NCI-H1417 treated with DMSO at 0.1 percent for 48 hours (cell line): ENCODE data around the gene DPP9.

Source experiments
- DNase-seq: peaks from one replicate; lab custom pipeline; 2025; lab: John Stamatoyannopoulos, UW

Gene DPP9

DNA sequence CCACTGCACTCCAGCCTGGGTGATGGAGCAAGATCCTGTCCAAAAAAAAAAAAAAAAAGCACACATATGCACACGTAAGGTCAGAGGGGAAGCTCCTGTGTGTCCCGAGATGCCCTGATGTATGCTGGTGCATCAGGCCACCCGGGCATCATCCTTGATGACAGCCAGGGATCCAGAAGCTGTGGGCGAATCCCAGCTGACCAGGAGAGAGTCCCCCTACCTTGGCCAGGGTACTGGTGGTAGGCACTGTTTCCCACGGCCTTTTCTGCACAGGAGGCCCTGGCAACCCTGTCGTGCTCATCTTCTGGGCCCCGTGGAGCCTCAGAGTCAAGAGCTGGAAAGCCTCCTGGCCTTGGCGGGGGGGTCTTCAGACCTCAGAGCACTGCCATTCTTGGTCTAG, 67.5 kb downstream of the DPP9 start:
- DNase-seq, result no peak

DNA sequence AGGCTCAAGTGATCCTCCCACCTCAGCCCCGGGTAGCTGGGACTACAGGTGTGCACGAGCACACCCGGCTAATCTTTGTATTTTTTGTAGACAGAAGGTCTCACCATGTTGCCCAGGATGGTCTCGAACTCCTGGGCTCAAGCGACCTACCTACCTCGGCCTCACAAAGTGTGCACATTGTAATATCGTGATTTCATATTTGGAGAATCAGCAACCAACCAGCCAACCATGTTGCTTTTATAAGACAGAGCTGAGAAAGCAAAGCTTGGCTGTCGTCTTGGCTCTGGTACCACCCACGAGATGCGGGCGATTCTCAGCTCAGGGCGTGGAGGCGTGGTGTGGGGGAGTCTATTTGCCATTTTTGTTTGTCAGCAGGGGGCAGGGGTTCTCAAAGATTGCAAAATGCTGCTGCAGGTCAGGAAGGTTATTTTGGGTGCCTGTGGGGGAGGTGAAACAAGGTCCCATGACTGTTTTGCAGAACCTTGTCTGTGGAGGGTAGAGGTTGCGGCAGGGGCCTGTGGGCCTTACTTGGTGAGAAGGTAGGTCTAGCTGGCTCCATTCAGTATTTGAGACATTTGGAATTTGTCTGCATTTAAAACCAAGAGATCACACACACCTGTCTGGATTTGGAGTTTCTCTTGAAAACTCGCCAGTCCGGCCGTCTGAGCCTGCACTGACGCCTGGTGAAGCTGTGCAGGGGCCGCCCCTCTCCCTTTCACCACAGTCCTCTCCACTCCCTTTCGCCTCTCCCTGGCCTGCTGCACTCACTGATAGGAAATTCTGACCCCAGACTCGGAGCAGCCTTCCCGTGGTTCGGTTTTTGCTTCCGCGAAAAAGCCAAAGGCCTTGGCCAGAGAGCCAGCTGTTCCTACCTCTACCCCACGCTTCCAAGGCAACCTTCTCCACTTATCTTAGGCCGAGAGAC, 68.9 kb downstream of the DPP9 start:
- no peak for DNase-seq

DNA sequence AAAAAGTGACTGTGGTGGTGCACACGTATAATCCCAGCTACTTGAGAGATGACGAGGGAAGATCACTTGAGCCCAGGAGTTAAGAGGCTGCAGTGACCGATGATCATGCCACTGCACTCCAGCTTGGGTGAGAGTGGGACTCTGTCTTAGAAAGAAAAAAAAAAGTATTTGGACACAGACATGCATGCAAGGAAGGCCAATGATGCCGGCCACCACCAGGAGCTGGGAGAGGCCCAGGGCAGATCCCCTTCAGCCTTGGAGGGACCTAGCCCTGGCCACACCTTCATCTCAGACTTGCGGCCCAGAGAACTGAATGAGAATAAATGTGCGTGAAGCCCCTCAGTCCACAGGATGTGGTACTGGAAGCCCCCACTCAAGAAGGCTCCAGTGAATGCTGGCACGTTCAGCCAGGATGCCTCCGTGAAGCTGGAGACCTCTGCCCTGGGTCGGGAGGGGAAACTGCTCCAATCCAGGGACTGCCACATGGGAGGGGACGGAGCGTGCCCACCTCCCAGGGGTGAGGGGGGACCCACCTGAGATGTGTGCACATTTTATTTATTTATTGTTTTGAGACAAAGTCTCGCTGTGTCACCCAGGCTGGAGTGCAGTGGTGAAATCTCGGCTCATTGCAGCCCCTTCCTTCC, 69.7 kb downstream of the DPP9 start:
- DNase-seq, result no peak

DNA sequence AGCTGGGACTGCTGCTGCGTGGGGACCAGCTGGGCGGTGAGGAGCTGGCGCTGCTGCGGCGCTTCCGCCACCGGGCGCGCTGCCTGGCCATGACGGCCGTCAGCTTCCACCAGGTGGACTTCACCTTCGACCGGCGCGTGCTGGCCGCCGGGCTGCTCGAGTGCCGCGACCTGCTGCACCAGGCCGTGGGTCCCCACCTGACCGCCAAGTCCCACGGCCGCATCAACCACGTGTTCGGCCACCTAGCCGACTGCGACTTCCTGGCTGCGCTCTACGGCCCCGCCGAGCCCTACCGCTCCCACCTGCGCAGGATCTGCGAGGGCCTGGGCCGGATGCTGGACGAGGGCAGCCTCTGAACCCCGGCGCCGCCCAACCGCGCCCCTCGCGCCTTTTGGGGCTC, 71.6 kb downstream of the DPP9 start:
- no peak for DNase-seq

DNA sequence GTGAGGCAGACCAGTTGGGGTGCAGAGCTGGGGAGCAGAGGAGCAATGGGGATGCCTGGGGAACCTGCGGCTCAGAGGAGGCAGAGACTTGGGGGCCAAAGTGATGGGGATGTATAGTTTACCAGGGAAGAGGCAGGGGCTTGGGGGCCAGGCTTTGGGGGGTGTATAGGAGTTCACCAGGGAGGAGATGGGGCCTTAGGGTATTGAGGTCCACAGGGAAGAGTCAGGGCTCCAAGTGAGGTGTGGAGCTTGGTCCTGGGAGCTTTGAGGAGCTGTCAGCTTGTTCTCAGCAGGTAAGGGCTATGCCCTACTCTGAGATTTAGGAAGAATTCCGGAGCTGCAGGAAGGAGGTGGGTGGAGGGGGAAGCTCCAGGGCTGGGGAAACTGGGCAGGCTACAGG, 73.5 kb downstream of the DPP9 start:
- no peak for DNase-seq

DNA sequence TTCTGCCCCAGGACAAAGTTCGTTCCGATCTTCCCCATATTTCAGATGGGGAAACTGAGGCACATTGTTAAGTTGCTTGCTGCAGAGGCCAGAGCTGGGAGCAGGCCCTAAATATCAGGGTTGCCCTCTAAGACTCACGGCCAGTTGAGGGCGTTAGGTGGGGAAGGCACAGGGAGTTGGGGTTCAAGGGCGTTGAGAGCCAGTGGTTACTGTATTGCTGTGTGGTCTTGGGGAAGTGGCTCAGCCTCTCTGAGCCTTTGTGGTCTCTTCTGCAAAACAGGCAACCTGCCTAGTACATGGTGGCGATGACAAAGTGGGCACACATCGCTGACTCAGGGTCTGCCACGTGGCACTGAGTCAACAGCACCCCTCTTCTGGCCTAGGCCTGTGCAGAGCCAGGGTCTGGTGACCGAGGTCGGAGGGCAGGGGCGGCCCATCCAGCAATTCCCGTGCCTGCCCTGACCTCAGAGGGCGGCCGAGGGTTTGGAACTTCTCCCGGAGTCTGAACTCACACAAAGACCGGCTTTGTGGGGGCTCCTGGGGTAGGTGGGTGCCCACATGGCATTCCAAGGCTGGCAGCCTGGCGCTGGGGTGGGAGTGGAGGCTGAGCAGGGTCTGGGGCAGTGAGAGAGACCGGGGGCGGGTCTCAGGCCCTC, 74.1 kb downstream of the DPP9 start:
- no peak for DNase-seq

DNA sequence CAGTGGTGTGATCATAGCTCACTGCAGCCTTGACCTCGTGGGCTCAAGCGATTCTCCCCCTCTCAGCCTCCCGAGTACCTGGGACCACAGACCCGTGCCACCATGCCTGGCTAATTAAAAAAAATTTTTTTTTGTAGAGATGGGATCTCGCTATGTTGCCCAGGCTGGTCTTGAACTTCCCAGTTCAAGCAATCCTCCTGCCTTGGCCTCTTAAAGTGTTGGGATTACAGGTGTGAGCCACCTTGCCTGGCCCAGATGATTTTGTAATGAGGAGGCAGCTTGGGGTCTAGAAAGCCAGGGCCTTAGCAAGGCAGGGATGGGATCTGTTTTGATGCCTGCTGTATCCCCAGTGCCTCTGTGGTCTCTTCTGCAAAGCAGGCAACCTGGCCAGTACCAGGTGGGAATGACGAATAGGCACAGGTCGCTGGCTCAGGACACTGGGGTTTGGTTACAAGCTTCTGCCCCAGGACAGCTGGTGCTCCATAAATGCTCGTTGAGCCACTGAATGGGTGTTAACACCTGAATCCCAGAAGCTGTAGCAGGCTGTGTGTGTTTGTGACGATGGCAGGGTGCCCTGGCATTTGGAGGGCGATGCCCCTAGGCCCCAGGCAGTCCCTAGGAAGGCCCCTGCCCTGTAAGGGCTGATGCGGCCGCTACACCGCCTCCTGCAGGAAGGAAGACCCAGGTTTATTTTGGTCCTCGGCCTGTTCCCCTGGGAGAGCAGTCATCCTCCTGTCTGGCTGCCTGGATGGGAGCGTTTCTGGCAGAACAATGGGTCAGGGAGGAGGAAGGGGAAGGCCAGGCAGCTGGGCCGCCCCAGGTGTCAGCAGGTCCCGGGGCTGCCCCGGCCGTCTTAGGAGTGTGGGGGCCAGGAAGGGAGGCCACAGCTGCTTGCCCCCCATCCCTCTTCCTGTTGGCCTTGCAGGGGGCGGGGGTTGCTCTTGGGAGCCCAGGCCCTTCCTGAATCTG, 75.7 kb downstream of the DPP9 start:
- DNase-seq, result no peak

DNA sequence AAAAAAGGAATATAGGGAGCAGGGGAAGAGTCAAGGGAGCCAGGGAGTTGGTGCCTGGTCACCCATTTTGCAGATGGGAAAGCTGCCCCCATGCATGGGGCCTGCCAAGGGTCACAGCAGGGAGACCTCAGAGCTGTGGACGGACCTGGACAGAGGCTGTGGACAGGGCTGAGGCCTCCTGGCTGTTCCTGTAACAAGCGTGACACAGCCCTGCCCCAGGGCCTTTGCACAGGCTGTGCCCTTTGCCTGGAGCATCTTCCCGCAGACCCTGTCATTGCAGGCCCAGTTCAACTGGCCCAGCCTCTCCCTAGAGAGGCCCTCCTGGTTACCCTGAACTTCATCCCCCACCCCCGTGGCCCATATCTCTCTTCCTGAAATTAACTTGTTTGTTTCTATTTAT, 77.9 kb downstream of the DPP9 start:
- DNase-seq, result no peak

DNA sequence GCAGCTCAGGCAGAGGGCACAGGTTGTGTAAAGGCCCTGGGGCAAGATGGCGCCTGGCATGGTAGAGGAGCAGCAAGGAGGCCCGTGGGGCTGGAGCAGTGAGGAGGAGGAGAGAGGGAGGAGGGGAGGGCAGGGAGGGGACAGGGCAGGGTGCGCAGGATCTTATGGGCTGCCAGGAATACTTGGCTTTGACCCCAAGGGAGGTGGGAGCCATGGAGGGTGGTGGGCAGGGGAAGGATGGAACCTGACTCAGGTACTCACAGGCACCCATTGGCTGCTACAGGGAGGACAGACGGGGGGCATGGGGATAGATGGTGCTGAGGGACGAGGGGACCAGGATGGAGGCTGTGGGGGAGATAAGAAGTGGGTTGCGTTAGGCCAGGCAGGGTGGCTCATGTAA, 81.0 kb downstream of the DPP9 start:
- no peak for DNase-seq

DNA sequence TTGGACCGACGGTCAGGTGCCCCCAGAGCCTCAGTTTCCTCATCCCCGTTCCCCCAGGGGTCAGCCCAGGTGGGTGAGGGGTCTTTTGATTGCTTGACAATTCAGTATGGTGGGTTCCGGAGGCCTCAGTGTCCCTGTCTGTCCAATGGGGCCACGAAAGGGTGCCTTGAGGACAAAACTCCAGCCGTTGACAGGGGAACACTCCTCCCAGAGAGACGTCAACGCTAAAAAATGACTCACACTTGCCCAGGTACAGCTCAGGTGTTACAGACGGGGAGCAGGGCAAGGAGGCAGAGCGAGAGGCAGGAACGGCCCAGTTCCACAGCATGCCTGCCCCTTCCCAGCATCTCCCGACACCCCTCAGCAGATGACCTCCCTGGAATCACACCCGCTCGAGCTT, 82.5 kb downstream of the DPP9 start:
- DNase-seq, result no peak

DNA sequence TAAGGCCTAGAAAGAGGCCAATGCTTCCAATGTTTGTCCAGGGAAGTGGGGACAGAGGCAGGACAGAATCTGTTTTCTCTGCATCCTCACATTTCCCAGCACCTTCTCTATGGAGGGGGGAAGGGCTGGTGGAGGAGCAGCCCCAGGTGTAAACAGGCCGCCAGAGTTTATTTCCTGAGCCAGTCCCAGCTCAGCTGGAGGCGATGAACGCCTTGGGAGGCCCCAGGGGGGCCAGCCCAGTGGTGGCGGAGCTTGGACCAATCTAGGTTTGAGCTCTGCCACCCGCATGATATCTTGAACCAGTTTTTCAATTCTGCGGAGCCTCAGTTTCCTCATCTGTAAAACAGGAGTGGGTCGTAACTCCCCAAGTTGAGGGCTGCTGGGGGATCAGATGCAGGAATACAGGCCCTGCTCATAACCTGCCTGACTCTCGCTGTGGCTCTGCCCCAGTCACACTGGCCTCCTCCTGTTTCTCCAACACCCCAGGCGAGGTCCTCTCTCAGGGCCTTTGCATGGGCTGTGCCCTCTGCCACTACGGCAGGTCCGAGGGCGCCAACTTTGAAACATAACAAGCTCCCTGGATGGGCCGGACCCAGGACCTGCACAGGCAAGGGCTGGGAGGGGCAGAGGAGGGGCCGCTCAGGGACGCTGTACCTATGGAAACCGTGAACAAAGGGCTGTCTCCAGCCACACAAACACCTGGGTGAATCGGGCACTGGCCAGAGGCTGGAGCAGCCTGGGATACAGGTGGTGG, 83.2 kb downstream of the DPP9 start:
- no peak for DNase-seq

DNA sequence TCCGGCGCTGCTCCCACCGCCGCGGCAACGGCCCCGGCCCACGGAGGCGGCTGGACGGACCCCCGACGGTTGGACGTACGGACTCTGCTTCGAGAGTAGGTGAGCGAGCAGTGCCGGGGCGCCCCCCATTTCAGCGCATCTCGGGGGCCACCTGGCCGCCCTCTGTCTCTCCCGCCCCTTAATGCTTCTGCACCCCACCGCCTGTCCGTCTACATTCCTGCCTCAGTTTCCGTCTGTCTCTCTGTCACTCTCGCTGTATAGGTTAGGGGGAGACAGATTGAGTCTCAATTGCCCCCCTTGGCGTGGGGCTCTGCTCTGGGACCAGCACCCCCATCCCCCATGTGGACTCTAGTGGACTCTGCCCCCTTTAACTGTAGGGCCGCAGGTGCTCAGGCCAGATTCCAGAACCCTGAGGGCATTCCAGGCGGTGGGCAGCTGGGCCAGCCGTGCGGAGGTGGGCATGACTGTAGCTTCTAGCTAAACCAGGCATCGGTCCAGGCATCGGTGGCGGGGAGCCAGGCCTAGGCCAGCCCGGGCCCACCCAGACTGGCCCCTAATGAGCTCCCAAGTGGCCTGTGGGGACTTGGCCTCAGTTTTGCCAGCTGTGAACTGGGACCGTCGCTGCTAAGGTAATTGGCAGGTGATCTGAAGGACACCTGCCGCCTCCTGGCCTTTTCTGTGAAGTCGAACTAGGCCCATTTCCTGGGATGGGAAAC, 84.0 kb downstream of the DPP9 start:
- no peak for DNase-seq

DNA sequence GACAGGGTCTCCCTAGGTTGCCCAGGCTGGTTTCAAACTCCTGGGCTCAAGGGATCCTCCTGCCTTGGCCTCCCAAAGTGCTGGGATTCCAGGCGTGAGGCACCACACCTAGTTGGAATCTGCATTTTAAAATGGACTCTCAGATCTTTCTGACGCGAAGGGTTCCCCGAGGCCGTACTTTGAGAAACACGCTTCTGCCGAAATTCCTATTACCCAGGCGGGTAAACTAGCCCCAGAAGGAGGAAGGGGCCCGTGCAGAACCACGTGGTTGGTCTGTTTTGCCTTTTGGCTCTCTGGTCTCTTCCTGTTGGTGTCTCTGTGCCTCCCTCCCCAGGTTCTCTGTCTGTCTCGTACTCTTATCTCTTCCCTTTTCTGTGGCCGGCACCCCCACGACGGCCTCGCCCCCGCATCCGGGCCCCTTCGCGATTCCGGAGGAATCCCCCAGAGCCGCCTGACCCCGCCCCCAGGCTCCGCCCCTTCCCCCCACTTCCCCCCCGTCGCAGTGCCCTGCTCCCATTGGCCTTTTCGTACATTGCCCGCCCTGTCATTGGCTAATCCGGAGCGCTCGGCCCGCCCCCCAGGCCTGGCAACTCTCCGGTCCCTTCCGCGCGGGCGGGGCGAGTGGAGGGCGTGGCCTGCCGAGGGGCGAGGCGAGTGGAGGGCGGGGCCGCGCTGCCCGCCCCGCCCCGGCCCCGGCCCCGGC, 84.7 kb downstream of the DPP9 start, which contains the start of gene TNFAIP8L1:
Gene TNFAIP8L1 (plus strand): TSS at position 689 of the 703 bp plus-strand sequence. CDS start 12,354 bp downstream, outside the sequence.
- DNase-seq, result peak; percentile 78

DNA sequence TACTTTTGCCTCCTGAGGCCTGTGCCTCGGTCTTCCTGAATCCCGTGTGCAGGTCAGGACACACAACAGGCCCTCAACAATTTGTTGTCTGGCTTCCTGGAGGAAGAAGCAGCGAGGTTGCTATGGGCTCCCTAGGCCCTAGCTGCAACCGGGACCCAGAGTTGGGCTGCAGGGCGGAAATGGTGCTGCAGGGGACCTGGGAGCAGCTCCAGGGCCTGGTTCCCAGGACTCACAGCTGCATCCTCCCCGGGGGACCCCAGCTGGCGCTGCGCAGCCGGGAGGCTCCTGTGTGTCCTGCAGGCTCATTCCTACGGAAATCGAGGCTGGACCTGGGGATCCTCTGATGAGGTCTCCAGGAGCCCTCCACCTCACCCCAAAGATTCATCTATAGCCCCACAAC, 85.3 kb downstream of the DPP9 start:
- no peak for DNase-seq

DNA sequence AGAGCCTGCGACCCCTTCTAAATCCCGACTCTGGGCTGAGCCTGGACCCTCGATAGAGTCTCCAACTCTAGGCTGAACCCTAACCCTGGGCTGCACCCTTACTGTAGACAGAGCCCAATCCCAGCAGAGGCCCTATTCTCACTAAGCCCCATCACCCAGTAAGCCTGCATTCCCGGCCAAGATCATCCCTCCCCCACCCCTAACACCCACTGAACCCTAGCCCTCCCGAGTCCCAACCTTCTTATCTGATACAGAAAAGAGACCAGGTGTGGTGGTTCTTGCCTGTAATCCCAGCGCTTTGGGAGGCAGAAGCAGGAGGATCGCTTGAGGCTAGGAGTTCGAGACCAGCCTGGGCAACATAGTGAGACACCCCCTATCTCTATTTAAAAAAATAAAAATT, 86.9 kb downstream of the DPP9 start:
- no peak for DNase-seq

DNA sequence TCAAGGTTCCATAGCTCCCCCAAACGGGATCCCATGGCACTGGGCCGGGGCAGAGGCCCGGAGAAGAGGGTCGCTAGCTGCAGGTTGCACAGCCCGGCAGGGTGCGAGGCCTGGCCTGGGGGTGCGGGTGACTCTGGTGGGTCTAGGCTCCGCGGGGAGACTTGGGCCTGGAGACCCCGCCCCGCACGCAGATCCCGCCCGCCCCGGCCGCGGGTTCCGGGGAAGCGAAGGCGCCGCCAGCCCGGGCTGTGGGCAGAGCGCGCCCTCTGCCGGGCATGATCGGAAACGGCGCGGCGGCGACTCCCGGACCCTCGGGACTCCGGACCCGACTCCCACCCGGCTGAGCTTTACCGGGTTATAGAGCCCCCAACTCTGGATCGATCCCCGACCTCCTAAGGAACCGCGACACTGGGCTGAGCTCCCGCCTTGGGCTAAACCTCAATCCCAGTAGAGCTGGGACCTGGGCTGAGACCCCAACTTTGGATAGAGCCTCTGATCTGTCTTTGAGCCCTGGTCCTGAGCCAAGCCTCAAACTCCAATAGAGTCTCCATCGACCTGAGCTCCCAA, 87.4 kb downstream of the DPP9 start:
- DNase-seq, result no peak

DNA sequence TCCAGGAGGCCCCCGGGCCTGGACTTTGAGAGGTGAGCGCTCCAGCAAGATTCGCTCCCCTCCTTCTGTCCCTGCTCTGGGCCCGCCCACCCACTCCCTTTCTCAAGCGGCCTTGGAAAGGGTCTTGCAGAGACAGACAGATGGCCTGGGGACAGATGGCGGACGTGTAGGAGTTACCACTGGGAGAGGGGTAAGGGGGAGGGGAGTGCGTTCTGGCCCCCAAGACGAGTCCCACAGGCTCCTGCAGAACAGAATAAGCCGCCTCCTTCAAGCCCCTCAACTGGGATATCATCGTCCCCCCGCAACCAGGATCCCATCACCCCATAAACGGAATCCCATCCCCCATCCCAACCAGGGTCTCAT, 87.9 kb downstream of the DPP9 start:
- DNase-seq, result no peak

DNA sequence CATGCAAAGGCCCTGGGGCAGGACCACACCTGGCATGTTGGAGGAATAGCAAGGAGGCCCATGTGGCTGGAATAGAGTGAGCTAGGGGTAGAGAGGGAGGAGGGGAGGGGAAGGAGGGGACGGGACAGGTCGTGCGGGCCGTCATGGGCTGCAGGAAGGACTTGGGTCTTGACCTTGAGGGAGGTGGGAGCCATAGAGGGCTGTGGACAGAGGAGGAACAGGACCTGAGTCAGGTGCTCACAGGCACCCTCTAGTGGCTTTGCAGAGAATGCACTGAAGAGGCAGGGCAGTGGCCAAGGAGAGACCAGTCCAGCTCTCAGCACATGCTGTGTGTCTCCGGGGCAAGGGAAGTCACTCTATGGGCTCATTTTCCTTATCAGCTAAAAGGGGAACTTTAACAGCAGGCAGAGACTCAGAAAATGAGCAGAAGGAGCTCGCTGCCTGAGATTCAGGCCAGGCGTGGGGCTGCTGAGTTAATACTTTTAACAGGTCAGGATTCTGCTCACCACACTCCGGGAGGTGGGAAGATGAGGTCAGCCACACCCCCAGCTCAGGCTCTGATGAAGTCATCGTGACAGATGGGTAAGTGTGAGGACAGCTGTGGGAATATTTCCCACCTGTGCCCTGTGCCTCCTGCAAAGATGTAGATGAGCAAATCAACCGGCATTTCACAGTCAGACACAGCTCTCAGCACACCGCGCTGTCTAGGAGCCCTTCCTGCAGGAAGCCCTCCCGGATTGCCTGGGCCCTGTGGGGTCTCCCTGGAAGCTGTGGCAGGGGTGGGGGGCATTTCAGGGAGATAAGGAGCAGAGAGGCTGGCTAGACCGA, 90.3 kb downstream of the DPP9 start:
- no peak for DNase-seq
